ENCODE results near the gene PHF12. TPM values are rescaled to one million over a fixed set of nuclear protein-coding genes. Genes with fewer than 3 reads are reported as not detected.

PHF12 gene
- total and polyA plus RNA-seq, 2 experiments from 2014 or later, result 19.7 to 41.0 TPM

GRCh38 chr17:28857905-28858800 lies 93.2 kb downstream of the PHF12 start:
- TF ChIP-seq POLR2AphosphoS5 (IDR thresholded peaks at IDR 0.05; ENCODE audit: low read depth) (no peak), CTCF (conservative IDR thresholded peaks at IDR 0.05; ENCODE audit: low read depth in 2 of 2) (no peak), ZNF462 (CRISPR knock-in tag; IDR thresholded peaks at IDR 0.05) (no peak), NANOG (IDR thresholded peaks at IDR 0.05; ENCODE audit: borderline replicate concordance) (no peak), ZNF114 (CRISPR knock-in tag; IDR thresholded peaks at IDR 0.05) (no peak), REST (IDR thresholded peaks at IDR 0.05; ENCODE audit: unreplicated experiment) (no peak), ZNF331 (CRISPR knock-in tag; IDR thresholded peaks at IDR 0.05; ENCODE audit: low read depth) (no peak), JUNB (IDR thresholded peaks at IDR 0.05; ENCODE audit: unreplicated experiment) (no peak), EZH2 (IDR thresholded peaks at IDR 0.05; ENCODE audit: low read depth, unreplicated experiment) (no peak), EZH2phosphoT487 (IDR thresholded peaks at IDR 0.05; ENCODE audit: unreplicated experiment) (no peak), CREB1 (CRISPR knock-in tag; IDR thresholded peaks at IDR 0.05; ENCODE audit: low read depth) (no peak)
- Mint-ChIP-seq H3K9me3 (no peaks in the 10 kb centered on the region), H3K4me3 (no peak overlapping the region), H3K27ac (no peak overlapping the region), H3K4me1 (peaks cover 5% of the 10 kb centered on the region), H3K36me3 (ENCODE audit: low read depth) (peaks cover 45% of the 10 kb centered on the region), H3K27me3 (ENCODE audit: insufficient read depth, low read depth, poor library complexity) (peaks cover 12% of the 10 kb centered on the region)
- peaks cover 13% of the 10 kb centered on the region for H3K79me2 ChIP-seq (replicated peaks; ENCODE audit: insufficient read depth)
- H3K4me2 ChIP-seq, result no peak overlapping the region
- no peak overlapping the region for H3K27ac ChIP-seq (ENCODE audit: low read depth)
- H3K36me3 ChIP-seq (ENCODE audit: insufficient read depth), result peaks cover 7% of the 10 kb centered on the region
- no peak overlapping the region for H2AFZ ChIP-seq
- 0 out of 2 replicates have a peak, but pooled peaks cover 11% of the 10 kb centered on the region for H3F3A ChIP-seq (replicated peaks; ENCODE audit: low read depth)
- H4K20me1 ChIP-seq (replicated peaks; ENCODE audit: insufficient read depth), result no peaks in the 10 kb centered on the region
- DNase-seq (ENCODE audit: low spot score), result no peak
- peaks cover 4% of the 10 kb centered on the region for H3K4me1 ChIP-seq (ENCODE audit: insufficient read depth)
- no peaks in the 10 kb centered on the region for H3K27me3 ChIP-seq (ENCODE audit: insufficient read depth)
- H3K9me2 ChIP-seq (ENCODE audit: insufficient read depth), result no peaks in the 10 kb centered on the region
- H3K4me3 ChIP-seq, result no peak overlapping the region
- no peak for ATAC-seq

Measured in GM23338 (cell line).